ENCODE results near the gene RREB1.

GRCh38 chr6:7101290-7101689, 6.5 kb upstream of the RREB1 start:
- TF ChIP-seq EZH2 (IDR thresholded peaks at IDR 0.05; ENCODE audit: borderline replicate concordance, low read length), result no peak
- TF ChIP-seq CTCF (conservative IDR thresholded peaks at IDR 0.05 in 1 of 2, IDR thresholded peaks at IDR 0.05 in 1 of 2; ENCODE audit: extremely low read depth in 1 of 2, insufficient read depth in 1 of 2, low read depth in 1 of 2, low read length in 2 of 2), result no peak
